ENCODE data around the gene TFDP3. TPM values are rescaled to one million over a fixed set of nuclear protein-coding genes. Genes with fewer than 3 reads are reported as not detected.

The TFDP3 gene
- not detected in 2 replicates for total RNA-seq (2014; rRNA removed; shearing (Covaris generic))
- polyA plus RNA-seq (2014; cell fraction: nucleus; rRNA removed) = not detected in 2 replicates

GRCh38 chrX:133218329-133218728, at the start of gene TFDP3:
Gene TFDP3 (minus strand): TSS chrX:133218354. CDS start chrX:133218259, 95 bp downstream.
- DNase-seq (ENCODE audit: extremely low read depth, low read depth) = no peak

GRCh38 chrX:133267621-133268020, 49.5 kb upstream of the TFDP3 start:
- DNase-seq (ENCODE audit: extremely low read depth, low read depth) = no peak

- no peak for DNase-seq (ENCODE audit: extremely low read depth, low read depth)
Measured at GRCh38 chrX:133265331-133265730, 47.2 kb upstream of the TFDP3 start.

GRCh38 chrX:133258481-133258880, 40.3 kb upstream of the TFDP3 start:
- DNase-seq (ENCODE audit: extremely low read depth, low read depth) = no peak

GRCh38 chrX:133254666-133255065, 36.5 kb upstream of the TFDP3 start:
- DNase-seq (ENCODE audit: extremely low read depth, low read depth) = no peak

- no peak for DNase-seq (ENCODE audit: extremely low read depth, low read depth)
Measured at GRCh38 chrX:133251204-133251603, 33.0 kb upstream of the TFDP3 start.

- no peak for DNase-seq (ENCODE audit: extremely low read depth, low read depth)
Measured at GRCh38 chrX:133250184-133251100, 32.3 kb upstream of the TFDP3 start.

- DNase-seq (ENCODE audit: extremely low read depth, low read depth) = no peak
Measured at GRCh38 chrX:133249266-133250058, 31.3 kb upstream of the TFDP3 start.

GRCh38 chrX:133248177-133248576, 30.0 kb upstream of the TFDP3 start:
- DNase-seq (ENCODE audit: extremely low read depth, low read depth) = no peak

- DNase-seq (ENCODE audit: extremely low read depth, low read depth) = no peak
Measured at GRCh38 chrX:133246921-133247320, 28.8 kb upstream of the TFDP3 start.

- DNase-seq (ENCODE audit: extremely low read depth, low read depth) = no peak
Measured at GRCh38 chrX:133235830-133236229, 17.7 kb upstream of the TFDP3 start.

- no peak for DNase-seq (ENCODE audit: extremely low read depth, low read depth)
Measured at GRCh38 chrX:133232331-133232730, 14.2 kb upstream of the TFDP3 start.

GRCh38 chrX:133229361-133229760, 11.2 kb upstream of the TFDP3 start:
- no peak for DNase-seq (ENCODE audit: extremely low read depth, low read depth)

- DNase-seq (ENCODE audit: extremely low read depth, low read depth) = peak; percentile 9
Measured at GRCh38 chrX:133215747-133216146, 2.4 kb downstream of the TFDP3 start.

GRCh38 chrX:133215017-133215416, 3.1 kb downstream of the TFDP3 start:
- DNase-seq (ENCODE audit: extremely low read depth, low read depth) = no peak

- DNase-seq (ENCODE audit: extremely low read depth, low read depth) = no peak
Measured at GRCh38 chrX:133214301-133214700, 3.9 kb downstream of the TFDP3 start.

GRCh38 chrX:133213117-133213516, 5.0 kb downstream of the TFDP3 start:
- no peak for DNase-seq (ENCODE audit: extremely low read depth, low read depth)

- DNase-seq (ENCODE audit: extremely low read depth, low read depth) = no peak
Measured at GRCh38 chrX:133207751-133208150, 10.4 kb downstream of the TFDP3 start.

GRCh38 chrX:133191739-133192039, 26.5 kb downstream of the TFDP3 start:
- DNase-seq (ENCODE audit: extremely low read depth, low read depth) = no peak

GRCh38 chrX:133190877-133191738, 27.0 kb downstream of the TFDP3 start:
- DNase-seq (ENCODE audit: extremely low read depth, low read depth) = no peak

- DNase-seq (ENCODE audit: extremely low read depth, low read depth) = no peak
Measured at GRCh38 chrX:133189195-133189594, 29.0 kb downstream of the TFDP3 start.
